HG02678 (cell line): Measurements from ENCODE around the gene CCDC154.

ENCODE experiments used
- ATAC-seq: cut with Tn5 transposase; IDR thresholded peaks from one replicate; pipeline ENCODE4 v1.9.1; 2021; ENCODE audit warnings: mild to moderate bottlenecking, moderate library complexity; ENCODE audit not compliant: unreplicated experiment

CCDC154 gene

DNA sequence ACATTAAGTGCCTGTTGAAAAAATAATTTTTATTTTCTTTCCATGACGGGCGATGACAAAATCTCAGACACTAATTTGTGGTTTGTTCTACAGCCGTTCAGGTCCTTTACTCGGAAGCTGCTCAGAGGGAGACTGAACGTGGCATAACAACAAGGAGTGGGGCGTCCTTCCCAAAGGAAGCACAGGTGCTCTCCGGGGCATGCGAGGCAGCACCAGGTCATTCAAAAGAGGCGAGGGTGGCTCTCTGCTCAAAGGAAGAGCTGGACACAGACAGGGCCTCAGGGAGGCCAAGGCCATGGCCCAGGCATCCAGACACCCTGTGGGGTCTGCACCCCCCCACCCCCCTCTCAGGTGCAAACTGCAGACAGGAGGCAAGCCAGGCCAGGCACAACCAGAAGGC lies 46.0 kb downstream of the CCDC154 start:
- no peak for ATAC-seq

DNA sequence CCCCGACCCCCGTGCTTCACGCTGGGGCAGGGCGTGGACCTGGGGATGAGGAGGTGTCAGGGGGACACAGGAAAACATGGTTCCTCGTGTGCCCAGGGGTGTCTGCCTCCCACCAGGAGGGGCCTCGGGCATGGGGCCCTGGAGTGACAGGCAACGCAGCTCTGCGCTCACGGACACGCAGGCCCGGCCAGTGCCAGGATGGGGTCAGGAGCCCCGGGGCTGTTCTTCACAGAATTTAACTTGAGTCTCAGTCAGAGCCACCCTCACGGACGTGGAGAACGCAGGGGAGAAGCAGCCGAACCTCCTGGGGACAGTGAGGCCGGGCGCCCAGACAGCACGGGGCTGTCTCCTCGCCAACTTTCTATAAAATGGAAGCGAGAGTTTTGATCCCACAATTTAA lies 46.6 kb downstream of the CCDC154 start:
- no peak for ATAC-seq

DNA sequence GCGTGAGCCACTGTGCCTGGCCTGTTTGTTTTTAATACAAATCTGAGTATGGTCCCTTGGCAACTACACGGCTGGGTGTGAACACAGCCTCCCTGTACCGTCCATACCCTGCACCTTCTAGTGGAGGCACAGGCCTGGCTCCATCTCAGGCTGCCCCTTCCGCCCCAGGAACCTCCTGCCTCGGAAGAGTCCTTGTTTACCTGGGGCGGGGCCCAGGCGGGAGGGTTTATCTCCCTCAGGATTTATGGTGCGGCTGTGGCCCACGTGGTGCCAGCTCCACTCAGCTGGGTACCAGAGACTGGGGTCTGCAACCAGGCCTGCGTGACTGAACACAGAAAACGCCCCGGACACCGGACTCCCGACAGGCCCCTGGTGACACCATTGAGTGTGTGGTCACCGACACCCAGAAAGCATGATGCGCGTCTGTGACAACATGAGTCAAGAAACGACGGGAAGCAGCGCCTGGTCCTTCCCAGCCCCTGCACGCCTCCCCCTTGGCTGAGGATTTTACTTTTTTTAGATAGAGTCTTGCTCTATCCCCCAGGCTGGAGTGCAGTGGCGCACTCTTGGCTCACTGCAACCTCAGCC lies 48.8 kb downstream of the CCDC154 start:
- ATAC-seq = no peak

DNA sequence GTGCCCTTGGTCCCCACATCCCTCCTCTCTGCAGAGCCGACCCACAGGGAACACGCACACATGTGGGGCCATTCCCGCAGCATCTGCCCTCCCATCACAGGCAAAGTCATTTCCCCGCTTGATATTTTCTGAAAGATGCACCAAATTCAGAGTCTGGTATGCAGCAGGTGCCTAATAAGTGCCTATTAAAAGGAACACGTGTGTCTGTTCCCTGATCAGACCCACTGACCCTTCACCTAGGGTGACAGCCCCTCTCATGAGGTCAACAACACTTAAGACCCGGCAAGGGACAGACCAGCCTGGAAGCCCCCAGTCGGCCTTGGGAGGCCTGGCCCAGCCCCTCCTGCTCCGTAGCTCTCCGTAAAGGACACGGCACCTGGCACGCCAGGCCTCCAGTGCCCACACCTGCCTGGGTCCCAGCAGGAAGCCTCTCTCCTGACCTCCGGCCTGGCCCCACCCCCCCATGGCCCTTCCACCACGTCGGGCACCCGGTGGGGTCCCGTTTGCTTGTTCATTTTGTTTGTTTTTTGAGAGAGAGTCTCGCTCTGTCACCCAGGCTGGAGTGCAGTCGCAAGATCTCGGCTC lies 49.9 kb downstream of the CCDC154 start:
- no peak for ATAC-seq

DNA sequence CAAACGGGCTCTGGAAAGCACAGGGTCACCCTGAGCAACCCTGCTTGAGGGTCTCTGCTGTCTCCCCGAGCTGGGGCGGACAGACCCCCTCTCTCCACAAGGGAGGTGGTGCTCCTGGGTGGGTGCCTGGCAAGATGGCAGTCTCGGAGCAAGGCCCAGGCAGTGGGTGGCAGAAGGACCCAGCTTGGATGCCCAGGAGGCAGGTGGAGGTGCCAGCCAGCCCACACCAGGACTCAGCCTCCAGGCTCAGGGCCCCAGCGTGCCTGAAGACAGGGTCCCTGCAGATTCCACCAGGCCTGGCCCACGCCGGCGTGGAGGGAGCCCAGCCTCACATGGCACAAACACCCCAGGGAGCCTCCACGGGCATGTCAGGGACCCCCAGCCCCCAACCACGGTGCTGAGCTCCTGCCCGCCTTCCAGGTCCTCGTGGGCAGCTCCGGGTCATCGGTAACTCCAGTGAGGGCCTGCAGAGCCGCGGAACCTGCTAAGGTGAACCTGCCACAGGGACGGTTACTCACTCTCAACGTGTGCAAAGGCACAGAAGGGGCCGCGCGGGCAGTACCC lies 50.7 kb downstream of the CCDC154 start:
- ATAC-seq = no peak

DNA sequence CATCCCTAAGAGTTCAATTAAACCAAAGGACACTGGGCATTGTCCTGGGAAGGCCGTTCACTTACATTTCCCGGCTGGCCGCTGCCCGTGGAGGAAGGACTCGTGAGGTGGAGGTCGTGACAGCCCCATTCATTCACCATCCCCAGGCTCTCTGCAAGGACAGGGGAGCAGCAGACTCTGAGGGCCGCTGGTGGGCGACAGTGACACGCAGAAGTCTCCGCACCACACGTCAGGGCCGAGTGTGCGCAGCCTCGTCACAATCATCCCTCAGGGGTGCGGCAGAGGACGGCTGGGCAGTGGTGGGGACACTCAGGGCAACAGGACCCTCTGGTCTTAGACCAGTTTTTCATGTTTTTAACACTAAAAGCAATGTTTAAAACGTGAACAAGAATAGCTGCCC lies 51.5 kb downstream of the CCDC154 start:
- no peak for ATAC-seq

DNA sequence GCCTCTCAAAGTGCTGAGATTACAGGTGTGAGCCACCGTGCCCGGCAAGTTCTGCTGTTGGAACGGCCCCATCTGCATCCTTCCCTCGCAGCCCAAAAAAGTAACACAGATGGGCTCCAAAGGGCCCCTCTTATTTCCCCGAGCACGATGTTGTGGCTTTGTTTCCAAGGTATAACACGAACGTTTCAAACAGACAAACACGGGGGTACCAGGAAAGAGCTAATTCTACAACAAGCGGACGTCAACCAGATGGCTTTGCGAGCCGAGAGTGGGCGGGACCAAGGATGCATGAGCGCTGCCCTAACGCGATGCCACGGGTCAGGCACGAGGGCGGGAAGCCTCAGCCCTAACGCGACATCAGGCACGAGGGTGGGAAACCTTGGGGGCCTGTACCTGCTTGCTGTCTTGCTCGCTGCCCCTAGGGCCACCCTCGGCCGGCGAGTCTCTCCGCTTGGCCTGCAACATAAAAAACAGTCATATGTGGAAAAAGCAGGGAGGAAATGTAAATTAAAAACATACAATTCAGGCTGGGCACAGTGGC lies 54.0 kb downstream of the CCDC154 start:
- no peak for ATAC-seq

DNA sequence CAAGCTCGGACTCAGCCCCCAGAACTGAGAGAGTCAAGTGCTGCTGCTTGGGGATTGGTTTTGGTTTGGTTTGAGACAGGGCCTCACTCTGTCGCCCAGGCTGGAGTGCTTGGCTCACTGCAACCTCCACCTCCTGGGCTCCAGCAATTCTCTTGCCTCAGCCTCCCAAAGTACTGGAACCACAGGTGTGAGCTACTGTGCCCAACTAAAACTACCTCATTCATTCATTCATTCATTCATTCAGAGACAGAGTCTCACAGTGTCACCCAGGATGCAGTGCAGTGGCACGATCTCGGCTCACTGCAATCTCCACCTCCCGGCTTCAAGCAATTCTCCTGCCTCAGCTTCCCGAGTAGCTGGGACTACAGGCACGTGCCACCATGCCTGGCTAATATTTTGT lies 54.6 kb downstream of the CCDC154 start:
- ATAC-seq = no peak

DNA sequence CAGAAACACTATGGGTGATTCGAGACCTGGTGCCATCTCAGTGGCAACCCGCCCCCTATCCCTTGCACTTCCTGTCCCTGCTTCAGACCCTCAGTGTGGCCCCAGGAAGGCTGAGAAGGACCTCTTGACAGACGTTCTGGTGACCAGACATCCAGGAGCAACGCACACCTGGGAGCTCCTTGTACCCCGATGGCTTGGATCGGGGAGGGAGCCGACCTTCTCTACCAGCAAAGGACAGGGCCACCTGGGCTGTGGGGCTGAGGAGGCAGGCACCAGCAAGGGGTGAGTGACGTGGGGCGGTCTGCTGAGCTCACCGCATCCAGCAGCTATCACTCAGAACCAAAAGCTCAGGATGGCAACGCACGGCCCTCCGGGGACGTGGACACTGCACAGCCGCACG lies 57.0 kb downstream of the CCDC154 start:
- ATAC-seq = no peak

DNA sequence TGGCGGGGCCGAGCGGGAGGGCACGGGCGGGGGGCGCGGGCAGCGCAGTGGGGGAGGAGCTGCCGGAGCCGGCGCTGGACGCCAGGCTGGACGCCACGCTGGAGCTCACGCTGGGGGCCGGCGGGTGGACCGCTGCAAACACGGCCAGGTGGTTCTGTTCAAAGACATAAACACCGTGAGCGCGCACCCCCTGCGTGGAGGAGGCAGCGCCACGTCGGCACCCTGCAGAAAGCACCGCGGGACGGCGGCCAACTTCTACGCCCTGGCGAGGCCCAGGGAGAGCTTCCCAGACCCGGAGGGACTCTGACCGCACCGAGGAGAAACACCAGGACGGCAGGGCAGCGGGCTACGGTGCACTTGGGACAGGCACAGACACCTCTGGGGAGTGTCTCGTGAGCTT lies 59.1 kb downstream of the CCDC154 start:
- no peak for ATAC-seq
